ENCODE measurements around the gene KLK11.
"Not testable (repeated sequence)": the region's sequence is repeated elsewhere in the genome, so short reads cannot be mapped to it uniquely, and the experiment has no call there.

The KLK11 gene

DNA sequence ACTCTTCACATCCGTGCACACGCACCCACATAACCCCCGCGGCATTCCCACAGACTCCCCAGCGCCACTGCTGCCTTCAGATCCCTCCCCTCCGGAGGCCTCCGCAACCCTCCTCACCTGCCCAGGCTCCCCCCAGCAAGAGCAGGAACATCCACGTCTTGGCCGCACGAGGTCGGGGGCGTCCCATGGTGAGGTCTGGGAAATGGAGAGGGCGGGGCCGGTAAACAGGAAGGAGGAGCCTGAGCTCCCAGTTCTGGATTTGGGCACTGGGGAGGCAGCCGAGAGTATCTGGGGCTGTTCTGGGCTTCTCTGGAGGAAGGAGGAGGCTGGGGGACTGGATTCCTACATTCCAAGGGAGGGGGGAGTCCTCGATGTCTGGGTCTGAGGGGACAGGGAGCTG, 25.4 kb downstream of the KLK11 start:
- TF ChIP-seq, protein P1, sequence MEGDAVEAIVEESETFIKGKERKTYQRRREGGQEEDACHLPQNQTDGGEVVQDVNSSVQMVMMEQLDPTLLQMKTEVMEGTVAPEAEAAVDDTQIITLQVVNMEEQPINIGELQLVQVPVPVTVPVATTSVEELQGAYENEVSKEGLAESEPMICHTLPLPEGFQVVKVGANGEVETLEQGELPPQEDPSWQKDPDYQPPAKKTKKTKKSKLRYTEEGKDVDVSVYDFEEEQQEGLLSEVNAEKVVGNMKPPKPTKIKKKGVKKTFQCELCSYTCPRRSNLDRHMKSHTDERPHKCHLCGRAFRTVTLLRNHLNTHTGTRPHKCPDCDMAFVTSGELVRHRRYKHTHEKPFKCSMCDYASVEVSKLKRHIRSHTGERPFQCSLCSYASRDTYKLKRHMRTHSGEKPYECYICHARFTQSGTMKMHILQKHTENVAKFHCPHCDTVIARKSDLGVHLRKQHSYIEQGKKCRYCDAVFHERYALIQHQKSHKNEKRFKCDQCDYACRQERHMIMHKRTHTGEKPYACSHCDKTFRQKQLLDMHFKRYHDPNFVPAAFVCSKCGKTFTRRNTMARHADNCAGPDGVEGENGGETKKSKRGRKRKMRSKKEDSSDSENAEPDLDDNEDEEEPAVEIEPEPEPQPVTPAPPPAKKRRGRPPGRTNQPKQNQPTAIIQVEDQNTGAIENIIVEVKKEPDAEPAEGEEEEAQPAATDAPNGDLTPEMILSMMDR (IDR thresholded peaks at IDR 0.05; ENCODE audit: low read depth, low read length) = no peak
- H3K4me3 ChIP-seq (replicated peaks in 1 of 2; ENCODE audit: low read depth in 2 of 2, low read length in 2 of 2) = no peak overlapping the region
- DNase-seq (ENCODE audit: low read depth in 2 of 2) = no peak

DNA sequence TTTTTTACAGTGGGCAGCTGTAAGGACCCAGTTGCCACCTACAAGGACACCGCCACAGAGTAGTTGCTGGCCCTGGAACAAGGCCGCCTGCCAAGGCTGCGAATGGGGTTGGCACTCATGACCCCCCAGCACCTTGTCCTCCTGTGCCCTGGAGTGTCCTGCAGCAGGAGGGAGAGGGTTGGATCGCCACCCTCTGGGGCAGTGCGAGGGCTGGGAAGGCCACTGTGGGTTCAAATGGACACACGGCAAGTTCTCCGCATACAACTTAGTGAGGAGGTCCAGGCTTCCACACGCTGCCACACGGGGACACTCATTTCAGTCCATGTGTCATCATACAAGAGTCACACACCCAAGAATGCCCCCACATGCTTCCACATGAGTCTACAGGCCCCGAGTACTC, 26.0 kb downstream of the KLK11 start:
- TF ChIP-seq, protein P1 (IDR thresholded peaks at IDR 0.05; ENCODE audit: low read depth, low read length) = no peak
- DNase-seq (ENCODE audit: low read depth in 2 of 2) = no peak
- H3K4me3 ChIP-seq (replicated peaks in 1 of 2; ENCODE audit: low read depth in 2 of 2, low read length in 2 of 2) = no peak overlapping the region

DNA sequence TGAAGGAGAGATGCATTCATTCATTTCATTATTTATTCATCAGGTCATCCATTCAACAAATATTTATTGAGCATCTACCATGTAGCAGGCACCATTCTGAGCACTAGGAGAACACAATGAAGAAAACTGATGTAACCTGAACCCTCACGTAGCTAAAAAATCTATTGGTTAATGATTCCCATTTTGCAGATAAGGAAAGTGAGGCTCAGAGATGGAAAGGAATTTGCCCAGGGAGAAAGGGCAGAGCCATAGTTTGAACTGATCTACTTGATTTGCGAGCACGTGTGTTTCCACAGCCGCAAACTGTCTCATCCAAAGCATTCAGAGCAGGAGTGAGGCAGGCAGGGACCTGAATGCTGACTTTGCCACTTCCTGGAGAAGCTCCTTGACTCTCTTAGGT, 27.7 kb downstream of the KLK11 start:
- no peak for DNase-seq (ENCODE audit: low read depth in 2 of 2)
- H3K4me3 ChIP-seq (replicated peaks in 1 of 2; ENCODE audit: low read depth in 2 of 2, low read length in 2 of 2) = no peak overlapping the region
- TF ChIP-seq, protein P1 (IDR thresholded peaks at IDR 0.05; ENCODE audit: low read depth, low read length) = no peak

DNA sequence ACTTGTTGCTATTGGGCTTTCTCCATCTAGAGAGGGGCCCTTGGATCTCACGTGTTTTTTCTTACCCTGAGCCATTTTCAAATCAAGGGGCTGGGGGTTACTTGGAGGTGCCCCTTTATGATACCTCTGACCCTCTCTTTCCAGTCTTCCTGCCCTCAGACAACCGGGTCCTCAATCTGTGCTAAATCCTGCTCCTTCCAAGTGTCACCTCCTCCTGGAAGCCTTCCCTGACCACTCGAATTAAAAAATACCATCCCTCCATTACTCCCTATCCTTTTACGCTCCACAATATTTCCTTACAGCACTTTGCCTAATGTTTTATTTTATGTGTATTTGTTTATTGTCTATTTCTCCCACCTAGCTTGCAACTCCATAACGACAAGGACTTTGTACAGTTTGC, 28.4 kb downstream of the KLK11 start:
- no peak for DNase-seq (ENCODE audit: low read depth in 2 of 2)
- TF ChIP-seq, protein P1 (IDR thresholded peaks at IDR 0.05; ENCODE audit: low read depth, low read length) = no peak
- H3K4me3 ChIP-seq (replicated peaks in 1 of 2; ENCODE audit: low read depth in 2 of 2, low read length in 2 of 2) = no peak overlapping the region

DNA sequence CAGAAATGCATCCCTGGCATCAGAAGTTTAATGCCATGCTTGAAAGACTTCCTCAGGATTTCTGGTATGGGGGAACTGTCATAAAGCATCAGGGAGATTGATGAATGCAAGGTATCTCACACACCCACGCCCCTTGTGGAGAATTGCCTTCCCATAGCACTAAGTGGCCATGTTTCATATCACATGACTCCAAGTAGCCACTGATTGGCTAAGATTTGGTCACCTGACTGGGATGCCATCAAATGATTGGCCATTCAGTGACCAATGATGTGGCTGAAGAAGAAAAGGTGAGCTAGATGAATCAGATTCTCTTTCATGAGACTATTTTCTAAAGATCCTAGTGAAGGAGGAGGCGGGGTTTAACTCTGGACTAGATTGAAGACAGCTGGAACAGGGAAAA, 32.3 kb downstream of the KLK11 start:
- peak in 1 of 2 donors; percentile 7 for DNase-seq (ENCODE audit: low read depth in 2 of 2)
- TF ChIP-seq, protein P1 (IDR thresholded peaks at IDR 0.05; ENCODE audit: low read depth, low read length) = no peak
- H3K4me3 ChIP-seq (replicated peaks in 1 of 2; ENCODE audit: low read depth in 2 of 2, low read length in 2 of 2) = no peak overlapping the region

DNA sequence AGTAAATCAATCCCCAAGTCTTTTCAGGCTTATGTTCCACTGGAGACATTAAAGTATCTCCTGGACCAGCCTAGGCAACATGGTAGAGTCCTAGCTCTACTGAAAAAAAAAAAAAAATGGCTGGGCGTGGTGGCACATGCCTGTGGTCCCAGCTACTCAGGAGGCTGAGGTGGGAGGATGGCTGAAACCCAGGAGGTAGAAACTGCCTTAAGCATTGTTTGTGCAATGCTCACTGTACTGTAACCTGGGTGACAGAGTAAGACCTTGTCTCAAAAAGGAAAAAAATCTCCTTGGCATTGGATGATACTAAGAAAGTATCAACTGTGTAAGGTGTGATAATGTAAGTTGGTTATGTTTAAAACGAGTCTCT, 33.8 kb downstream of the KLK11 start:
- TF ChIP-seq, protein P1 (IDR thresholded peaks at IDR 0.05; ENCODE audit: low read depth, low read length) = no peak
- no peak for DNase-seq (ENCODE audit: low read depth in 2 of 2)
- H3K4me3 ChIP-seq (replicated peaks in 1 of 2; ENCODE audit: low read depth in 2 of 2, low read length in 2 of 2) = no peak overlapping the region

DNA sequence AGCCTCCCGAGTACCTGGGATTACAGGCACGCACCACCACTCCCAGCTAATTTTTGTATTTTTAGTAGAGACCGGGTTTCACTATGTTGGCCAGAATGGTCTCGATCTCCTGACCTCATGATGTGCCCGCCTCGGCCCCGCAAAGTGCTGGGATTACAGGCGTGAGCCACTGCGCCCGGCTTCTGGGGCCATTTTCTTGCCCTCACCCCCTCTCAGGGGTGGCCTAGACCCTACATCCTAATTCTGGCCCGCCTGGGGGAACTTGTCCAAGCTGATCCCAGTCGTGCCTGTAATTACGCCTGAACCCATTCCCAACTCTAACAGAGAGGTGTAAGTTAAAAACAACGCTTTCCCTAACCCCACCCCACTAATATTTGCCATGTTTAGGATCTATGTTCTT, 42.0 kb downstream of the KLK11 start:
- not testable (repeated sequence) for DNase-seq (ENCODE audit: low read depth in 2 of 2); H3K4me3 ChIP-seq (replicated peaks in 1 of 2; ENCODE audit: low read depth in 2 of 2, low read length in 2 of 2)
